ENCODE results near the gene ALKBH2. TPM values are rescaled to one million over a fixed set of nuclear protein-coding genes. Genes with fewer than 3 reads are reported as not detected.
"Not testable (repeated sequence)": the region's sequence is repeated elsewhere in the genome, so short reads cannot be mapped to it uniquely, and the experiment has no call there.

ALKBH2 gene
- total and polyA plus RNA-seq, 11 donors, result 5.1 to 18.0 (median 8.2) TPM

- H3K27ac ChIP-seq, result peak within 1 kb of the TSS; percentile 67 to 93 (median 90)
- DNase-seq, result peak; percentile 84 to 92 (median 86)
- TF ChIP-seq CTCF (IDR thresholded peaks at IDR 0.05), result no peak
- no peak for TF ChIP-seq POLR2A (IDR thresholded peaks at IDR 0.05)
- H3K36me3 ChIP-seq, result peaks cover 0 to 19% (median 5%) of the 10 kb centered on the region in 9 donors
- ATAC-seq, result peak; percentile 91 to 98 (median 96)
- WGBS, 4 donors, result 0 to 1% (median 0%) methylated on average over 31 to 61 of the region's 61 CpGs
- peaks cover 0 to 25% (median 17%) of the 10 kb centered on the region in 12 donors for H3K4me1 ChIP-seq
- intact Hi-C loops (cut with DNase I), result loop anchor here in 1 of 10 donors (1.0 to 5.0 kb wide), 2 partner anchors 41 to 100 kb away; partner anchors contain the start of gene ALKBH2
- H3K9me3 ChIP-seq, result no peaks in the 10 kb centered on the region
- peak within 1 kb of the TSS; percentile 60 to 97 (median 92) for H3K4me3 ChIP-seq
- H3K27me3 ChIP-seq, result no peaks in the 10 kb centered on the region
These were observed 40.6 kb downstream of the ALKBH2 start, which contains the start of gene USP30 for GRCh38 chr12:109052414-109053323. USP30 (plus strand) TSS chr12:109052576; CDS start chr12:109052679, 103 bp downstream.

GRCh38 chr12:109052097-109052413 is 41.2 kb downstream of the ALKBH2 start:
- peaks cover 0 to 13% (median 0%) of the 10 kb centered on the region in 9 donors for H3K36me3 ChIP-seq
- TF ChIP-seq POLR2A (IDR thresholded peaks at IDR 0.05) (no peak), CTCF (IDR thresholded peaks at IDR 0.05) (no peak)
- no peaks in the 10 kb centered on the region for H3K27me3 ChIP-seq
- peak overlapping the region; percentile 67 to 93 (median 90) for H3K27ac ChIP-seq
- WGBS, 4 donors, result 3 to 5% (median 5%) methylated on average over 6 of the region's 6 CpGs
- peak in 2 of 4 donors; percentile 34 to 40 for ATAC-seq
- H3K9me3 ChIP-seq, result no peaks in the 10 kb centered on the region
- DNase-seq, result no peak
- peak overlapping the region; percentile 60 to 97 (median 92) for H3K4me3 ChIP-seq
- peaks cover 0 to 25% (median 17%) of the 10 kb centered on the region in 12 donors for H3K4me1 ChIP-seq
- intact Hi-C loops (cut with DNase I), result loop anchor here in 1 of 10 donors (1.0 to 5.0 kb wide), 2 partner anchors 41 to 100 kb away; partner anchors contain the start of gene ALKBH2

DNA sequence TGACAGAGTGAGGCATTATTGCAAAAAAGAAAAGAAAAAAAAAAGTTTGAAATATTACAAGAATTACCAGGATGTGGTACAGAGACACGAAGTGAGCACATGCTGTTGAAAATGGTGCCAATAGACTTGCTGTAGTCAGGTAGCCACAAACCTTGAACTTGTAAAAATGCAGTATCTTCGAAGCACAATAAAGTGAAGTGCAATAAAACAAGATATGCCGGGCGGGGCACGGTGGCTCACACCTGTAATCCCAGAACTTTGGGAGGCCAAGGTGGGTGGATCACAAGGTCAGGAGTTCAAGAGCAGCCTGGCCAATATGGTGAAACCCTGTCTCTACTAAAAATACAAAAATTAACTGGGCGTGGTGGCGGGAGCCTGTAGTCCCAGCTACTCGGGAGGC is 43.5 kb downstream of the ALKBH2 start:
- H3K27me3 ChIP-seq, H3K36me3 ChIP-seq, H3K9me3 ChIP-seq, DNase-seq, ATAC-seq, H3K4me3 ChIP-seq, H3K27ac ChIP-seq: not testable (repeated sequence)
- peaks cover 0 to 25% (median 17%) of the 10 kb centered on the region in 12 donors for H3K4me1 ChIP-seq
- 75 to 83% (median 81%) methylated on average over 8 of the region's 8 CpGs for WGBS, 4 donors
- intact Hi-C loops (cut with DNase I), result loop anchor here in 3 of 10 donors (5.0 to 10.0 kb wide), 3 partner anchors 97 to 835 kb away; partner anchors contain the start of gene GLTP (in 1 of the 3)

DNA sequence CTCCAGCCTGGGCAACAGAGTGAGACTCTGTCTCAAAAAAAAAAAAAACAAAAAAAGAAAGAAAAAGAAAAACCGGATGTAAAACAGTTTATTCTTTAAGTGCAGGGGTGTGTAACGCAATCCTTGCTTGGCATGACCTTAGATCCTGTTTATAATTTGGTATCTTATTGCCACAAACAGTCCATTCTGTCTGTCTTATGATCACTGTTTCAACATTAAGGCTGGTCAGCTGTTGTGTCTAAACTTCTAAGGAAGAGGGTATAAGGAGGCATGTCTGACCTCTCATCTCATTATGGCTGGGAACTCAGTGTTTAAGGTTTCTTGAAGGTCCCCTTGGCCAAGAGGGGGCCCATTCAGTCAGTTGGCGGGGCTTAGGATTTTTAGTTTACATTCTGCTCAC is 44.6 kb downstream of the ALKBH2 start:
- ATAC-seq, H3K27ac ChIP-seq, H3K4me3 ChIP-seq, DNase-seq, H3K27me3 ChIP-seq, H3K36me3 ChIP-seq, H3K9me3 ChIP-seq: not testable (repeated sequence)
- H3K4me1 ChIP-seq, result peaks cover 0 to 15% (median 11%) of the 10 kb centered on the region in 12 donors
- 77 to 84% (median 80%) methylated on average over 3 of the region's 3 CpGs for WGBS, 4 donors
- intact Hi-C loops (cut with DNase I), result loop anchor here in 2 of 10 donors (10.0 kb wide), 2 partner anchors 184 to 836 kb away; partner anchors contain the start of gene GLTP (in 1 of the 2)
